Islet of Langerhans (tissue), 1 donor: ENCODE data around the gene HSPB8.
"Not testable (repeated sequence)": the region's sequence is repeated elsewhere in the genome, so short reads cannot be mapped to it uniquely, and the experiment has no call there.

Source experiments
- FAIRE-seq: peaks from one replicate; lab custom pipeline; 2011; peaks lifted over from hg19 to GRCh38; lab: Jason Lieb, UNC

HSPB8 gene

DNA sequence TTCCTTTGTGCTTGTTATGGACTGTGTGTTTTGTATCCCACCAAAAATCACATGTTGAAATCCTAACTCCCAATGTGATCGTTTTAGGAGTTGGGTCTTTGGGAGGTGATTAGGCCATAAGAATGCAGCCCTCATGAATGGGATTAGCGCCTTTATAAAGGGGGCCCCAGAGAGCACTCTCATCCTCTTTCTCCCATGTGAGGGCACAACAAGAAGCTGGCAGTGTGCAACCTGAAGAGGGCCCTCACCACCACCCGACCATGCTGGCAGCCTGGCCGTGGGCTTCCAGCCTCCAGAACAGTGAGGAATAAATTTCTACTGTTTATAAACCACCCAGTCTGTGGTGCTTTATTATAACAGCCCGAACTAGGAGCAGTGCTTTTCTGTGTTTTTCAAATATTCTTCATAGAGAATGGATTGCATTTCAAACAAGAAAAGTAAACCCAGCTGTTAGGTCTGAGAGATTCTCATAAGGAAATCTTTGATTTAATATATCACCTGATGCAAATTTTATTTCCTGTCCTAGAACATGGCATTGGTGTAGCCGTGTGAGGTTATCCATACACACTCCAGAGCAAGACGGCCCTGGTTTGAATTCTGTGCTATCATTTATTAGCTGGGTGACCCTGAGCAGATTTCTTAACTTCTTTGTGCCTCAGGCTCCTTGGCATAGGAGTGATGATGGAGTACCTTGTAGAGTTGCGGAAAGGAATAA lies 27.8 kb downstream of the HSPB8 start:
- FAIRE-seq = no peak

DNA sequence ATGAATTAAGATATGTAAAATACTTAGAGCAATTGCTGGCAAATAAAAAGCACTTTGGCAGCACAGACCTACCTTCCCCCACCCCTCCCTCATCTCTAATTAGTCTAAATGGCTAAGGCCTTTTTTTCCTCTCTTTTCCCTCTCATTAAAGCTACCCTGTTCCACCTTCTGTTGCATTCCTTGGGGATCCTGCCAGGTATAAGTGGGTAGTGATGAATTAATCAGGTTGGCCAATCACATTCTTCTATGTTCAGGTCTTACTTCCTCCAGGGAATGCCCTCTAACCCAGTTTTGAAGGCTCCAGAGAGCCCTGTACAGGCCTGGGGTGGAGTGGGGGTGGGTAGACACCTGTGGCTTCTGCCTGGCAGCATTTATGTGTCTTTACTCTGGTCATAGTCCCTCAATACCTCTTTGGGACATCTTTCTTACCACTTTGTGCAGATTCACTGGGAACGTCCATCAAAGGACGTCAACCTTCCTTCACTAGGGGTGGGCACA lies 28.4 kb downstream of the HSPB8 start:
- FAIRE-seq = no peak

GRCh38 chr12:119208626-119209061 lies 29.9 kb downstream of the HSPB8 start:
- no peak for FAIRE-seq

DNA sequence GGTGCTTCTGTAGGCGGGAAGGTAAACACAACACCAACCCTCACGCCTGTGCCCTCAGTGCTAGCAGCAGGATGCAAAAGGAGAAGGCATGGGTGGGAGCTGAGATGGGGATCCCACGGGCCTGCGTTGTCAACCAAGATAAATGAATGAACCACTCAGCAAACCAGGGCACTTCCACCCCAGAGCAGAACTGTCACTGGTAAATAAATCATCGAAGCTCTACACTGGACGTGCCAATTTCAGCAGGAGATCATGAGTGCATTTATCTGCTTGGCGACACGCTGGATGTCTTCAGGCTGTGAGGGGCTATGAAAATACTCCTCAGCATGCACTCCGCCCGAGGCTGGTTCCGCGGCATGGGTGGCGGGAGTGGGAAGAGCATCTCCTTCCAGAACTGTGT lies 33.2 kb downstream of the HSPB8 start:
- no peak for FAIRE-seq

- FAIRE-seq = no peak
These were observed 37.4 kb downstream of the HSPB8 start for GRCh38 chr12:119216084-119216483.

DNA sequence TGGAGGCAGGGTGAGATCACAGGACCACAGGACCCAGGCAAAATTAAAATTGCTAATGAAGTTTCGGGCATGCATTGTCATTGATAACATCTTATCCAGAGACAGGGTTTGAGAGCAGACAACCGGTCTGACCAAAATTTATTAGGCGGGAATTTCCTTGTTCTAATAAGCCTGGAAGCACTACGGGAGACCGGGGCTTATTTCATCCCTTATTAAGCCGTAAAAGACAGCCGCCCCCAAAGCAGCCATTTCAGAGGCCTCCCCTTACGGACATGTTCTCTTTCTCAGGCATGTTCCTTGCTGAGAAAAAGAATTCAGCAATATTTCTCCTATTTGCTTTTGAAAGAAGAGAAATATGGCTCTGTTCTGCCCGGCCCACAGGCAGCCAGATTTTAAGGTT lies 40.1 kb downstream of the HSPB8 start:
- FAIRE-seq = not testable (repeated sequence)

GRCh38 chr12:119222222-119222951 lies 43.7 kb downstream of the HSPB8 start:
- FAIRE-seq = no peak

DNA sequence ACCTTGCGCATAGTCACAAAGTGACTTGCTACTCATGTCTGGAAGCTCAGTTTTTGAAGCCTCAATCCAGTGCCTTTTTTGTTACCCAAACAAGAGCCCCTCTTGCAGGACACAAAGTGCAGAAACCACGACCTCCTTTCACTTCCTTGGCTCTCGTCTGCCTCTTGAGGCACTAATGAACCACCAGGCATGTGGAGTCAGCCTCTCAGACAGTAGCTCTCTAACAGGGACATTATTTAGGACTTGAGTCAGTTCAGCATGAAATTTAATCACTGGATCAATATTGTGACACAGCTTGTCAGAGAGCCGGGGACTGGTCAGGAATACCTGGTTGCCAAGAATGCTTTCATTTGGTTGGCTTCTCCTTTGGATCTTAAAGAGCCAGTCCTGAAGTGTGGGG lies 46.7 kb downstream of the HSPB8 start:
- FAIRE-seq = no peak

GRCh38 chr12:119227292-119227691 lies 48.6 kb downstream of the HSPB8 start:
- FAIRE-seq = no peak

DNA sequence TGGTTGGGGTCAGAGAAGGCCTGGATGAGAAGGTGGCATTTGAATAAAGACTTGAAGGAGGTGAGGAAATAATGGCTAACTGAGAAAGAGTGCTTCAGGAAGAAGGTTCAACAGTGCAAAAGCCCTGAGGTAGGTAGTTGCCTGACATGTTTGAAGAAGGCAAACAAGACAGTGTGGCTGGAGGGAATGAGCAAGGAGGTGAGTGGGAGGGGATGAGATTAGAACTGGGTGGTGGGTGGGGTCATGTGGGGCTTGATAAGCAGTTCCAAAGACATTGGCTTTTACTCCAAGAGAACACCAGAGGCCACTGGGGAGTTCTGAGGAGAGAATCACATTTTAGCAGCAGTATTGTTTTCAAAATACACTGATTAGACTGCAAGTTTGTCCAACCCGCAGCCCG lies 50.5 kb downstream of the HSPB8 start:
- no peak for FAIRE-seq

- no peak for FAIRE-seq
These were observed 51.1 kb downstream of the HSPB8 start for GRCh38 chr12:119229837-119230236.

- no peak for FAIRE-seq
These were observed 52.1 kb downstream of the HSPB8 start for GRCh38 chr12:119230807-119231206.

DNA sequence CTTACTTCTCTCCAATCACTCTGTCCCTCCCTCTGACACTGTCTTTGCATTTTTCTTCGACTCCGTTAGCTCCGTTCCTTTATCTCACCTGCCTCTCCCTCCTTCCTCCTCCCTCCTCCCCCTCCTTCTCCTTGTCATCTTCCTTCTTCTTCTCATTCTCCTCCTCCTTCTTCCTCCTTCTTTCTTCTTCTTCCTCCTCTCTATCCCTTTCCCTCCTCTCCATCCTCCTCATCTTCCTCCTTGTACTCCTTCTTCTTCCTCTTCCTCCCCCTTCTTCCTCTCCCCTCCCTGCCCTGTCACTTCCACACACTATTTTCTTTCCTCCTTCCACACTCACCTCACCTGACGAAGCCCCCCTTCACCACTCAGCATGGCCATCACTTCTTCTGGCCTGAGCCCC lies 53.0 kb downstream of the HSPB8 start:
- no peak for FAIRE-seq

DNA sequence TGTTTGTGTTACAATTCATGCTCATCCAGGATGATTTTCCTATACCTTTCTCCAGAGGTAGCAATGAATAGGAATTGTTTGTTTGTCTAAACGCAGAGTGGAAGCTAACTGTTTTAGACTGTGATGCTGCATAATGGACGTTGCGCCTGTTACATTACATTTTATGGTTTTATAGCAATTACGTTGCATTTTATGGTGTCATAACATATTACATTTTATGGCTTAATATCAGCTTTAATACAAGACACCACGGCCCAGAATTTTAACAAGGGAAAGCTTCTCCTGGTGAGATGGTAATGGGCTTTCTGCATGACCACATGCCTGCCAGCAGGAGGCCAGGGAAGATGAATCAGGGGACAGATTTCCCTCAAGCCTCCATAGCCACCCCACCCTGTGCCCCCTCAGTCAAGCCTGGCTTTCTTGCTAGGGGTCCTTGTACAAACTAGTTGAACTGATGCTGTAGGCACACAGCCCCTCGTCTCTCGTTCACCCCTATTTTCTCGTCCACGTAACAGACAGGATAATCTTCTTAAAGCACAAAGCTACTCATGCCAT lies 56.5 kb downstream of the HSPB8 start:
- FAIRE-seq = no peak

DNA sequence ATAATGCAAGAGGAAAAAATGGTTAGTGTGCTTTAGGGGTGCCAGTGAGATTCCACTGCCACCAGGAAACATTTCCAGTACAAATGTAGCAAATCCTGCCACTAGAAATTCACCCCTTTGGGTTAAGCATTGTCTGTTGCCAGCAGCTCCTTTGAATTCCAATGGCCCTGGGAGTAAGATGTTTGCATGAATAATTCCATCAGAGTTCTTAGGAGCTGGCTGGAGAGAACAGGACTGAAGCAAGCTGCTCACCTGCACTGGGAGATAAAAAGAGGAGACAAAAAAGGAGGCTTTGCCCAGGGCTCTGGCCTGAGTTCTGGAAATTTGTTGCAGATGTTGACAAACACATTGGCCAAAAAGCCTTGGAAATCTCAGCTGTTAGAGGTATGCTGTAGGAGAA lies 57.6 kb downstream of the HSPB8 start:
- no peak for FAIRE-seq

GRCh38 chr12:119239040-119239439 lies 60.3 kb downstream of the HSPB8 start:
- FAIRE-seq = no peak

DNA sequence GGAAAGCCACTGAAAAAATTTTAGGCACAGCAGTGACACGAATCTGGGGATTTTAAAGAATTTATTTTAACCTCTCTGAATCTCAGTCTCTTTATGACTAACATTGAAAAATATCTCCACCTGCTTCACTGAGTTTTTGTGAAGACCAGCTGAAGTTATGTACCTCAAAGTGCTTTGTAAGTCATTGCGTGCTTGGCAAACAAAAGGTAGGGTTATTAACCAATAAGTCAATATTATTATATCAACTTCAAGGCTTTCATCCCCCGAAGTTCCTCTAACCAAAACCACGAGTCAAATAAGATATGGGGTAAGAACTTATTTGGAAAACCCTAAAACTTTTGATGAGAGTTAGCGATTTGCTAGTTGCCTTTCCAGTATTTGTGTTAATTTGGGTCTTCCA lies 62.3 kb downstream of the HSPB8 start:
- FAIRE-seq = no peak

DNA sequence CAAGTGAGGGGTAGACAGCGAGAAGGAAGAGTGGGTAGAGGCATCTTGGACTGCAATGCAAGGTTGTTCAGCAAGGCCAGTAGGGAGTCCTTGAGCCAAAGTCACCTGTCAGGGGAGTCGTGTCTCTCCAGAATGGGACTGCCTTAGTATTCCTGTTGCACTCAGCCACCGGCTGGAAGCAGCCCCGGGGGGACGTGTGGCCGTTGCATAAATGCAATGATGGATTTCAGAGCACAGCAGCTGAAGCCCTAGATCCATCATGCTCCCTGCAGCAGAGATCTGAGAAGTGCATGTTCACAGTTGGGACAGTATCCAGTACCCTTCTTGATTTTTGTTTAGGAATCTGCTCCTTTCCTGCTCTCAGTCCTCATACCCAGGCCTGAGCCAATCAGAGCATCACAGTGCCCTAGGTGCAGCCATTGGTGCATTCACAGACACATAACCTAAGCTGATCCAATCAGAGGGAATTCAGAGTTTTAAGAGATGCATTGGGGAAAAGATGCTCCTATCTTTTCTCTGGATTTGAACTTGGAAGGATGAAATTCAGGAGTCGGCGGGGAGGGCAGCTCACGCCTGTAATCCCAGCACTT lies 62.9 kb downstream of the HSPB8 start:
- no peak for FAIRE-seq
